A172 (cell line): ENCODE results near the gene IFI27. TPM values are rescaled to one million over a fixed set of nuclear protein-coding genes. Genes with fewer than 3 reads are reported as not detected.
"Not testable (repeated sequence)": the region's sequence is repeated elsewhere in the genome, so short reads cannot be mapped to it uniquely, and the experiment has no call there.

Source experiments
- DNase-seq: peaks from one replicate; pipeline ENCODE4 v3.0.0-alpha.2; 2015; ENCODE audit warnings: low spot score
- total RNA-seq: library from RNA; depleted of rRNA; stranded (reverse); fragments of >200 nt; shearing (Covaris generic); gene quantifications from 2 replicates; pipeline ENCODE4 v1.2.3, GENCODE V29; 2014; rRNA removed

IFI27 gene
- total RNA-seq, 1 experiment from 2014 or later, result 5.9 TPM

DNA sequence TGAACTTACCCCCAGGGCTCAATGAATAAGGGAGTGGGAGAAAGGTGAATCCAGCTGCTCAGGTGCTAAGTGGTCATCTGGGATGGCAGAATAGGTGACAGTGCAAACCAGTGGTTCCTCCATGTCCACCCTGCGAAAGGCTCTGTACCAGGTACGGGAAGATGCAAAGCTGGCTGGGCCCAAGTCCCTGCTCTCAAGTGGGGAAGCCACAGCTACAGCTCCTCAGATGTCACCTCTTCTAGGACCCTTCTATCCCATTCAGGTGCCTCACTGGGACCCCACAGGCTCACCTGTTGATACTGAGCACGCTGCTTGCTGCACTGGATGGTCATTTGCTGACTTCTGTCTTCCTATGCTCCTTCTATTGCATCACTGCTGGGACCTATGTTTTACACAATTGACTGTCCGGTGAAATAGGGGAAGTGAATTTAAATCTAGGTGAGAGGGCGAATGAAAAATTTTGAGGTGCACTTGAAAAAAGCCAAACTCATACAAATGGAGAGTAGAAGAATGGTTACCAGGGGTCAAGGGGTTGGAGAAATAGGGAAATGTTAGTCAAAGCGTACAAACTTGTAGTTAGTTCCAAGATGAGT is 43.3 kb downstream of the IFI27 start:
- DNase-seq, result no peak

DNA sequence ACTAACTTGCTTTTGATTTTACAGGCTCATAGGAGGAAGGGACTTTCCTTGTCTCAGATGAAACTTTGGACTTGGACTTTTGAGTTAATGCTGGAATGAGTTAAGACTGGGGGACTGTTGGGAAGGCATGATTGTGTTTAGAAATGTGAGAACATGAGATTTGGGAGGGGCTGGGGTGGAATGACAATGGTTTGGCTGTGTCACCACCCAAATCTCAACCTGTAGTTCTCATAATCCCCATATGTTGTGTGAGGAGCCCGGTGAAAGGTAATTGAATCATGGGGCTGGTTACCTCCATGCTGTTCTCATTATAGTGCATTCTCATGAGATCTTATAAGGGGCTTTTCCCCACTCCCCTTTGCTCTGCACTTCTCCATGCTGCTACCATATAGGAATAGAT is 45.6 kb downstream of the IFI27 start:
- DNase-seq, result not testable (repeated sequence)

DNA sequence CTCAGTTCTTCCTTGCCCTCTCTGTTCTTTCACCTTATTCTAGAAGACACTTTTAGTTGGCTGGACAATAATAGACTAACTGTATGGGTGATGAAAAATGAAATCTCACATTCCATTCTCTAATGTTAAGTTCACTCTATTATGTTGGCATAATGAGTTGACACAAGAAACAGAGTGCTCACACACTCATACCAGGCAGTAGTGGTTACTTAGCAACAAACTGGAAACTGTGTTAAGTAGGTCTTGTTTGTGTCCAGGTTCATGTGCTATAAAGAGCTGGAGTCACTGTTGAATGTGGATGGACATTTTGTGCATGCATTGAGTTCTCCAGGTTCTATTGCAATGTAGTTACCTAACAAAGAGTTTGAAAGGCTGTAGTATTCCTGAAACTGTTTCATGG is 46.7 kb downstream of the IFI27 start:
- DNase-seq, result no peak

DNA sequence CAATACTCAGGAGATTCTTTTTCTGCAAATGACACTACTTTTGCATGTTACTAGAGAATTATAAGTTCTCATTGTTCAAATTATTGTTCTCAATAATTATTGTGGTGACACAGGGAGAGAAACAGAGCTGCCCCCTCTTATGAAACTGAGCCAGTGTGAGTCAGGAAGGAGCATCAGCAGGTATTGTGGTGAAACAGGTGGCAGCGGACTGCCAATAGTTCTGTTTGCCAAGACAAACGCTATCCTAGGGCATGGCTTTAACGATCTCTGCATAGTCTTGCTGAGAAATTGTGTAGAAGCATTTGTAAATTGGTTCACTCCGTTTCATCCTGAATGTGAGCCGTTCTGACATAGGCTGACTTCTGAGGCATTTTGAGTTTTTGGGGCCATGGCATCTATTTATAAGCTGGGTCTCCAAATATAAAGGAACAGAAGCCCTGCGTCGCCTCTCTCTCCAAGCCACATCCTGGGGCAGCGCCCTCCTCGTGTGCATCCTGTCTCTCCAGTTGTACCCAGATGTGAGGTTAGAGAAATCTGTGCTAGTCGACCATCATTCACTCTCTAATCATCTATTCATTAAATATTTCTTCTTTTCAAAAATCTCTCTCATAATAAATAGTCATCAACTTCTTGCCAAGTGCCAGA is 47.8 kb downstream of the IFI27 start:
- DNase-seq, result no peak

DNA sequence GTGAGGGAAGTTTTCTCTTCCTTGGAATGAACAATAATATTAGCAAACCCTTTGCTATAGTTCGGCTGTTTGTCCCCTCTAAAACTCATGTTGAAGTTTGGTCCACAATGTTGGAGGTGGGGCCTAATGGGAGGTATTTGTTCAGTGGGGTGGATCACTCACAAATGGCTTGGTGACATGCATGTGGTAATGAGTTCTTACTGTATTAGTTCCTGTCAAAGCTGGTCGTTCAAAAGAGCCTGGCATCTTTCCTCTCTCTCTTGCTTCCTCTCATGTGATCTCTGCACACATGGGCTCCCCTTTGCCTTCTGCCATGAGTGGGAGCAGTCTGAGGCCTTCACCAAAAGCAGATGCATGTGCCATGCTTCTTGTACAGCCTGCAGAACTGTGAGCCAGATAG is 50.5 kb downstream of the IFI27 start:
- DNase-seq, result no peak

DNA sequence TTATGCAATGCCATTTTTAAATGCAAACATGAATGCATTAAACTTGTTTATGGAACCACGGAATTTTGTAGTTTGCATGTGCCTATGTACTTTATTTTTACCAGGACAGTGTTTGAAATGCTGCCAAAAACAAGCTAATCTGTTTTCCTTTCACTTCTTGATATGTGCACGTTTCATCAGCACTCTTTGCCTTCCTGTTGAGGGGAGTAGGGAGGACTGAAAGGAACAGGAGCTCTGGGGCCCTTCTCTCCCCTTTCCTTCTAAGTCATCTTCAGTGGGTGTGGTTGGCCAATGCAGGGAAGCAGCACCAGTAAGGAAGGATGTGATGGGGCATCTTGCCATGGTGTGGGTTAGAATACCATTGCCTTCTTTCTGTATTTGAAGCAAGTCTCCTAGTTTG is 51.4 kb downstream of the IFI27 start:
- DNase-seq, result no peak

DNA sequence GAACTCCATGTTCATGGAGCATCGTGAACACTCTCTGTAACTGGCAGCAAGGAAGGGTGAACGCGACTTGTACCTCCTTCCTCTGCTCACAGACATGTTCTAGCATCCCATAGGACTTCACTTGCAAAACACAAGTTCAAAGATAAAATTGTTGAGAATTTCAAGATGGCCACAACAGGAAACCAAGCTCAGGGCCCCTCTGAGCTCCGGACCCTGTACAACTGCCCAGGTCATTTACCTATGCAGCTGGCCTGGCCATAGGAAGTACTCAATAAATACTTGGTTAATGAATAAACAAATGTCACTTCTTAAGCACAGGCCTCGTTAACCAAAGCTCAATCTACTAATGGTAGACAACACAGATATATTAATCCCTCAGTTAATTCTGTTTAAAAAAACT is 51.9 kb downstream of the IFI27 start:
- DNase-seq, result no peak

DNA sequence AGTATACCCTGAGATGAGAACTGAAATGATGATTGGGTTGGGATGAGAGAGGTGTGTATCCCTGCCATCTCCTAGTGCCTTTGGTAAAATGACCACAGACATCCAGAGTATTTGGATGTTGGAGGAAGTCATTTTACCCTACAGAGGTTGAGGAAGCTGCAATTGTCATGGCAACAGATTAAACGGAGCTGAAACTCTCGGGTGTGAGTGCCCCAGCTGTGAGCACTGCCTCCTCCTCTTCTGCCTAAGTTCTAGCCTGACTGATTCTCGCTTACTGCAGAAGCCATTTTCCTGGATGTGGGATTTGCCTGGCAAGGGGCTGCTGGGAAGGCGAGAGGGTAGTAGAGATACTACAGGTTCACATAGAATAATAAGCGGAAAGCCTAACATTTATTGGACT is 53.3 kb downstream of the IFI27 start:
- DNase-seq, result no peak

DNA sequence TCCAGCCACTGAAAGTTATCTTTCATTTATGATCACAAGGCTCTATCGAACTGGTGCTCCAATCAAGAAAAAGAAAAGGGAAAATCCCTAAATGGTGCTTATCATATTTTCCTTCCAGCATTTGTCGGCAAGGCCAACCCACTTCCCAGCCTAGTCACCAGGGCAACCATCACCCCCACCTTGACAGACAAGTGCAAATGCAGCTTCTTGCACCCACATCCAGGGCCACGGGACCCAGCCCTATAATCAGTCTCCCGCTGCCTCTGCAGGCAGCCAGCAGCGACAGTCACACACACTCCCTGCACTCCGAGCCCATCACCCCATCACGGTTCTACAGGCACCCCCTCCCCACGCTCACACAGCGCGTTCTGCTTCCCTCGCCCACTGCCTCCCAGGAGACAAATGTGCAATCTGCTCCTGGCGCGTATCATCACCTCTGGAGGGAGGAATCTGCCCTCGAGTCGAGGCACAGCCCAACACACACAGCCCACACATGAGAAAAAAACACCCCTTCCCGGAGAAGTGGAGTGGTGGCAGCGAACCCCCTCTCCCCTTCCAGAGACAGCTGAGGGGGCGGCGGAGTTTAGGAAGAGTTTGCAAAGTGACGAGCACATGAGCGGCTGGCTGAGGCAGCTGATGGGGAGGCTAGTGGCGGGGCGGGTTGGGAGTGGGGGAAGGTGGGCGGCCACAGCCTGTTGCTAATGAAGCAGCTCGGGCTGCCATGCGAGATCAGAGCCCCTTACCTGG is 54.3 kb downstream of the IFI27 start:
- no peak for DNase-seq

DNA sequence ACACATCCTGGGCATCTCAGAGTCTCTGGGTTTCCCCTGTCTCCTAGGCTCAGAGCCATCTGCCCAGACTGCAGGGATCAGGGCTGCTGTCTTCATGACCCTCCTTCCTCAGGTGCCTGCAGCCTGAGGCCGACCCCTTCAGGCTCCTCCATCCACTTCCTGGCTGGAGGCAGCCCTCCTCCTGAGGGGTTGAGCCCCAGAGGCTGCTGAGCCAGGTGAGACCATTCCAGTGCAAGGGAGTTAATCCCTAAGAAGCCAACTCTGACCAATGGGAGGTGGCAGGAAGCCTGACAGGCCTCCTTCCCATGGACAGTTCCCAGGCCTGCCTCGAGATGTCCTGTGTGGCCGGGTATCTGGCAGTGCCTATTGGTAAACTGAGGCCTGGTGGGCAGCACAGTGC is 55.2 kb downstream of the IFI27 start:
- no peak for DNase-seq

Other genes starting within 250 kb of the IFI27 start
- not detected in 2 replicates for gene FAM181A, start 183.4 kb upstream of the IFI27 start, total RNA-seq
- gene ASB2, start 134.2 kb upstream of the IFI27 start, total RNA-seq, result not detected in 2 replicates
- not detected in 2 replicates for gene CCDC197, start 113.4 kb upstream of the IFI27 start, total RNA-seq
- 0.53 and 1.2 TPM in 2 replicates for gene OTUB2, start 84.4 kb upstream of the IFI27 start, total RNA-seq
- gene DDX24, start 29.5 kb upstream of the IFI27 start, total RNA-seq, result 142 and 162 TPM in 2 replicates
- gene IFI27L1, start 29.4 kb upstream of the IFI27 start, total RNA-seq, result 8.8 and 11.1 TPM in 2 replicates
- 86.1 and 89.0 TPM in 2 replicates for gene IFI27L2, start 18.9 kb downstream of the IFI27 start, total RNA-seq
- 1.5 and 3.6 TPM in 2 replicates for gene PPP4R4, start 63.6 kb downstream of the IFI27 start, total RNA-seq
- not detected in 2 replicates for gene SERPINA10, start 182.5 kb downstream of the IFI27 start, total RNA-seq
- not detected in 2 replicates for gene SERPINA6, start 212.6 kb downstream of the IFI27 start, total RNA-seq